ENCODE measurements around the gene ASPG. TPM values are rescaled to one million over a fixed set of nuclear protein-coding genes. Genes with fewer than 3 reads are reported as not detected.

ASPG gene
- total and polyA plus RNA-seq, 2 donors (not counting 3 experiments of a cell fraction or from before 2014, with no cell fraction given), result not detected

GRCh38 chr14:104086210-104086660 is 735 bp downstream of the ASPG start:
- Histone ChIP-seq H3K9me3 (replicated peaks; ENCODE audit: control insufficient read depth, insufficient read depth, low read length) (no peaks in the 10 kb centered on the region), H3K4me1 (ENCODE audit: control insufficient read depth, extremely low read depth, insufficient read depth, low read length) (no peaks in the 10 kb centered on the region), H2AFZ (ENCODE audit: low read depth, low read length) (no peak overlapping the region), H3K36me3 (ENCODE audit: control insufficient read depth in 2 of 2, extremely low read depth in 1 of 2, insufficient read depth in 2 of 2, low read length in 2 of 2) (no peaks in the 10 kb centered on the region), H3K9ac (replicated peaks; ENCODE audit: extremely low read depth, insufficient read depth, low read length) (no peak overlapping the region), H3K4me2 (ENCODE audit: insufficient read depth, low read length) (no peak overlapping the region), H3K27me3 (ENCODE audit: control insufficient read depth in 2 of 2, insufficient read depth in 2 of 2, low read length in 2 of 2) (peaks cover 8 to 10% of the 10 kb centered on the region in 2 experiments), H4K20me1 (replicated peaks; ENCODE audit: control insufficient read depth, extremely low read depth, insufficient read depth, low read length) (no peaks in the 10 kb centered on the region), H3K27ac (ENCODE audit: insufficient read depth, low read depth, low read length) (no peak overlapping the region), H3K79me2 (ENCODE audit: control insufficient read depth, insufficient read depth, low read length) (no peaks in the 10 kb centered on the region), H3K9me1 (replicated peaks; ENCODE audit: control insufficient read depth, extremely low read depth, insufficient read depth, low read length) (no peaks in the 10 kb centered on the region), H3K4me3 (replicated peaks in 1 of 3; ENCODE audit: insufficient read depth in 1 of 3, low read depth in 1 of 3, low read length in 3 of 3) (no peak overlapping the region)
- BruUV-seq (replicated peaks), result no TSS peak
- CTCF ChIA-PET, result interaction anchor here (2.8 to 3.2 kb wide), 2 partner anchors 8 to 478 kb away, joined by 9 to 13 read pairs; no protein-coding TSS in a partner anchor
- intact Hi-C loops (cut with micrococcal nuclease) (no loop called here), dilution Hi-C loops (cut with MboI; ENCODE audit: extremely low pct_ligation_motif_present, low sequenced_read_pairs) (no loop called here)
- DNase-seq (ENCODE audit: low read depth, low spot score) (no peak), FAIRE-seq (no peak)
- POLR2A ChIA-PET, result no interaction called here
- no peak for TF ChIP-seq POLR2A (IDR thresholded peaks at IDR 0.05; ENCODE audit: low read depth, low read length)

DNA sequence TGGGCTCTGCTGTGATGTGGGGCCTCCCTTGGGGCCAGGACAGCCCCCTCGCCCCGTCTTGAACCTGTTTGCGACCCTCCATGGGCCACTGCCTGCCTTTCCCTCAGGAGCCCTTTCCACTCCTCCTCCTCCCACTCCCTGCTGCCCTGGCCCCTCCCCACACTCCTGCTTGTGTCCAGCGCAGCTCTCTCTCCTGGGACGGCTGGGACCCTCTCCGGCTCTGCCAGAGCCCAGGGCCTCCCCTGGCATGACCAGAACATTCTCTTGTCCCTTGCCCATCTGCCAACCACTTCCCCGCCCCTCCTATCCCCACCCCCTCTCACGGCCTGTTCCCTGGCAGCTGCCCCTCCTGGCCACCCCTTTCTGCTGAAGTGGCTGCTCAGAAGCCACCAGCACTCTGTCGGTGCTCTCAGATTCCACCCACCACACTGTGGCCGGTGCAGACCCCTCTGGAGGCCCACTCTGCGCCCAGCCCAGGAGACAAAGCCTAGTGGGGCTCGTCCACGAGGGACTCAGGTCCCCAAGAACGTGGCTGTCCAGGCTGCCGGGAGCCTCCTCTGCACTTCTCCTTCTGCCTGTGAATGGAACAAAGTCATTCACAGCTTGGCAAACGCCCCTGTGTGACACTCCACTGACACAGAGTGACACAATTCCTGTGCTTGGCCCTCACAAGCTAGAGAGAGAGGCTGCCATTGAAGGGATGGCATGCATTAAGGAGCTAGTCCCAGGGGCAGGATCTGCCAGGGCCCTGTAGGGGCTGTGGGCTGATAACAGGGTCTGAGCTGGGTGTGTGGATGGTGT is 1.4 kb downstream of the ASPG start:
- Histone ChIP-seq H3K9me1 (replicated peaks; ENCODE audit: control insufficient read depth, extremely low read depth, insufficient read depth, low read length) (no peaks in the 10 kb centered on the region), H3K27me3 (ENCODE audit: control insufficient read depth in 2 of 2, insufficient read depth in 2 of 2, low read length in 2 of 2) (peaks cover 8 to 10% of the 10 kb centered on the region in 2 experiments), H3K4me2 (ENCODE audit: insufficient read depth, low read length) (no peak overlapping the region), H3K9ac (replicated peaks; ENCODE audit: extremely low read depth, insufficient read depth, low read length) (no peak overlapping the region), H3K4me1 (ENCODE audit: control insufficient read depth, extremely low read depth, insufficient read depth, low read length) (no peaks in the 10 kb centered on the region), H3K36me3 (ENCODE audit: control insufficient read depth in 2 of 2, extremely low read depth in 1 of 2, insufficient read depth in 2 of 2, low read length in 2 of 2) (no peaks in the 10 kb centered on the region), H3K27ac (ENCODE audit: insufficient read depth, low read depth, low read length) (no peak overlapping the region), H3K9me3 (replicated peaks; ENCODE audit: control insufficient read depth, insufficient read depth, low read length) (no peaks in the 10 kb centered on the region), H3K4me3 (replicated peaks in 1 of 3; ENCODE audit: insufficient read depth in 1 of 3, low read depth in 1 of 3, low read length in 3 of 3) (no peak overlapping the region), H3K79me2 (ENCODE audit: control insufficient read depth, insufficient read depth, low read length) (no peaks in the 10 kb centered on the region), H4K20me1 (replicated peaks; ENCODE audit: control insufficient read depth, extremely low read depth, insufficient read depth, low read length) (no peaks in the 10 kb centered on the region), H2AFZ (ENCODE audit: low read depth, low read length) (no peak overlapping the region)
- FAIRE-seq (no peak), DNase-seq (ENCODE audit: low read depth, low spot score) (no peak)
- BruUV-seq (replicated peaks), result no TSS peak
- ChIA-PET CTCF (interaction anchor here (2.8 to 3.2 kb wide), 2 partner anchors 9 to 477 kb away, joined by 9 to 13 read pairs; no protein-coding TSS in a partner anchor), POLR2A (no interaction called here)
- TF ChIP-seq, protein P1, sequence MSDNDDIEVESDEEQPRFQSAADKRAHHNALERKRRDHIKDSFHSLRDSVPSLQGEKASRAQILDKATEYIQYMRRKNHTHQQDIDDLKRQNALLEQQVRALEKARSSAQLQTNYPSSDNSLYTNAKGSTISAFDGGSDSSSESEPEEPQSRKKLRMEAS (IDR thresholded peaks at IDR 0.05; ENCODE audit: insufficient read depth, insufficient read length), result no peak
- no peak for TF ChIP-seq FOS (IDR thresholded peaks at IDR 0.05; ENCODE audit: borderline replicate concordance, insufficient read depth, low read length)
- TF ChIP-seq JUN (IDR thresholded peaks at IDR 0.05; ENCODE audit: borderline replicate concordance, insufficient read depth, insufficient read length, low read depth), result no peak
- TF ChIP-seq EZH2 (IDR thresholded peaks at IDR 0.05; ENCODE audit: borderline replicate concordance, low read depth, low read length, severe bottlenecking), result no peak
- TF ChIP-seq, protein P2, sequence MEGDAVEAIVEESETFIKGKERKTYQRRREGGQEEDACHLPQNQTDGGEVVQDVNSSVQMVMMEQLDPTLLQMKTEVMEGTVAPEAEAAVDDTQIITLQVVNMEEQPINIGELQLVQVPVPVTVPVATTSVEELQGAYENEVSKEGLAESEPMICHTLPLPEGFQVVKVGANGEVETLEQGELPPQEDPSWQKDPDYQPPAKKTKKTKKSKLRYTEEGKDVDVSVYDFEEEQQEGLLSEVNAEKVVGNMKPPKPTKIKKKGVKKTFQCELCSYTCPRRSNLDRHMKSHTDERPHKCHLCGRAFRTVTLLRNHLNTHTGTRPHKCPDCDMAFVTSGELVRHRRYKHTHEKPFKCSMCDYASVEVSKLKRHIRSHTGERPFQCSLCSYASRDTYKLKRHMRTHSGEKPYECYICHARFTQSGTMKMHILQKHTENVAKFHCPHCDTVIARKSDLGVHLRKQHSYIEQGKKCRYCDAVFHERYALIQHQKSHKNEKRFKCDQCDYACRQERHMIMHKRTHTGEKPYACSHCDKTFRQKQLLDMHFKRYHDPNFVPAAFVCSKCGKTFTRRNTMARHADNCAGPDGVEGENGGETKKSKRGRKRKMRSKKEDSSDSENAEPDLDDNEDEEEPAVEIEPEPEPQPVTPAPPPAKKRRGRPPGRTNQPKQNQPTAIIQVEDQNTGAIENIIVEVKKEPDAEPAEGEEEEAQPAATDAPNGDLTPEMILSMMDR (IDR thresholded peaks at IDR 0.05; ENCODE audit: extremely low read depth in 1 of 2, insufficient read depth in 1 of 2, low read depth in 1 of 2, low read length in 2 of 2), result no peak
- TF ChIP-seq POLR2A (IDR thresholded peaks at IDR 0.05; ENCODE audit: low read depth, low read length), result no peak
- TF ChIP-seq MYC (IDR thresholded peaks at IDR 0.05; ENCODE audit: low read depth, low read length), result no peak
- TF ChIP-seq GATA2 (IDR thresholded peaks at IDR 0.05; ENCODE audit: insufficient read depth, insufficient read length, low read depth, low read length), result no peak
- TF ChIP-seq POLR2AphosphoS5 (IDR thresholded peaks at IDR 0.05; ENCODE audit: insufficient read depth, low read depth, low read length), result no peak
- intact Hi-C loops (cut with micrococcal nuclease) (no loop called here), dilution Hi-C loops (cut with MboI; ENCODE audit: extremely low pct_ligation_motif_present, low sequenced_read_pairs) (no loop called here)

Data from endothelial cell of umbilical vein (primary cell).